Neural cell (in vitro differentiated cells): Measurements from ENCODE around the gene SH2D3A. TPM values are rescaled to one million over a fixed set of nuclear protein-coding genes. Genes with fewer than 3 reads are reported as not detected.

ENCODE experiments used
- H2AFZ ChIP-seq: fragments of 200-600, 300-800 bp; sonication (generic), shearing (Covaris generic); 2 replicates; pipeline ENCODE4 v1.6.0; 2014; ENCODE audit warnings: low read depth, mild to moderate bottlenecking, antibody characterized with exemption, low read length, moderate library complexity
- H3F3A ChIP-seq: fragments of 200-600 bp; shearing (Covaris generic); 2 replicates; pipeline ENCODE4 v1.6.1; 2016; ENCODE audit warnings: mild to moderate bottlenecking, moderate library complexity, mixed read lengths, antibody characterized with exemption, low read length; ENCODE audit not compliant: insufficient read depth, poor library complexity, severe bottlenecking
- H3K27ac ChIP-seq: fragments of 200-600, 300-800 bp; sonication (generic), shearing (Covaris generic); 2 replicates; pipeline ENCODE4 v1.5.1; 2014; ENCODE audit warnings: mild to moderate bottlenecking, low read length, moderate library complexity
- H3K27me3 ChIP-seq: fragments of 300-800, 200-600 bp; sonication (generic), shearing (Covaris generic); 2 replicates; pipeline ENCODE4 v1.6.0; 2014; ENCODE audit warnings: mild to moderate bottlenecking, low read depth, low read length, moderate library complexity; ENCODE audit not compliant: insufficient read depth
- H3K36me3 ChIP-seq: fragments of 300-800, 200-600 bp; sonication (generic), shearing (Covaris generic); 2 replicates; pipeline ENCODE4 v1.5.1; 2014; ENCODE audit warnings: mild to moderate bottlenecking, antibody characterized with exemption, low read length, moderate library complexity; ENCODE audit not compliant: insufficient read depth
- H3K4me2 ChIP-seq: fragments of 300-800, 200-600 bp; sonication (generic), shearing (Covaris generic); 2 replicates; pipeline ENCODE4 v1.6.0; 2014; ENCODE audit warnings: mild to moderate bottlenecking, low read length
- H3K4me3 ChIP-seq: fragments of 300-800, 200-600 bp; sonication (generic), shearing (Covaris generic); 2 replicates; pipeline ENCODE4 v1.5.1; 2014; ENCODE audit warnings: mild to moderate bottlenecking, low read length, moderate library complexity
- H3K79me2 ChIP-seq: fragments of 200-600 bp; shearing (Covaris generic); replicated peaks from 2 replicates; pipeline ENCODE4 v1.6.0; 2014; ENCODE audit warnings: mild to moderate bottlenecking, low read length, moderate library complexity; ENCODE audit not compliant: insufficient read depth
- H3K9ac ChIP-seq: fragments of 300-800, 200-600 bp; sonication (generic), shearing (Covaris generic); 2 replicates; pipeline ENCODE4 v1.6.1; 2016; ENCODE audit warnings: mild to moderate bottlenecking, low read length, mixed read lengths
- H3K9me2 ChIP-seq: fragments of 200-600 bp; shearing (Covaris generic); 2 replicates; pipeline ENCODE4 v1.6.1; 2016; ENCODE audit warnings: mild to moderate bottlenecking, low read length, mixed read lengths; ENCODE audit not compliant: insufficient read depth
- H3K9me3 ChIP-seq: fragments of 200-600, 300-800 bp; sonication (generic), shearing (Covaris generic); 2 replicates; pipeline ENCODE4 v1.6.1; 2016; ENCODE audit warnings: mild to moderate bottlenecking, mixed run types, low read length, moderate library complexity, mixed read lengths
- H4K20me1 ChIP-seq: fragments of 200-600 bp; shearing (Covaris generic); 2 replicates; pipeline ENCODE4 v1.6.1; 2016; ENCODE audit warnings: mild to moderate bottlenecking, mixed run types; ENCODE audit not compliant: insufficient read depth
- EP300 ChIP-seq: fragments of 450-650 bp; conservative IDR thresholded peaks from 2 replicates; pipeline ENCODE4 v1.6.1; 2014; ENCODE audit warnings: antibody characterized with exemption, mild to moderate bottlenecking, moderate library complexity; ENCODE audit not compliant: poor library complexity, severe bottlenecking
- EZH2 ChIP-seq: fragments of 200-600, 300-800 bp; shearing (Covaris generic), sonication (generic); IDR thresholded peaks from 2 replicates; pipeline ENCODE4 v1.6.1; 2014; ENCODE audit warnings: antibody characterized with exemption, low read length, borderline replicate concordance, mild to moderate bottlenecking; ENCODE audit not compliant: insufficient read depth, poor library complexity, severe bottlenecking
- MXI1 ChIP-seq: fragments of 450-650 bp; conservative IDR thresholded peaks from 2 replicates; pipeline ENCODE4 v1.6.1; 2014; ENCODE audit warnings: antibody characterized with exemption, mild to moderate bottlenecking; ENCODE audit not compliant: poor library complexity, severe bottlenecking
- POLR2AphosphoS5 ChIP-seq: IDR thresholded peaks from 2 replicates; pipeline ENCODE4 v1.6.1; 2012
- RAD21 ChIP-seq: fragments of 450-650 bp; conservative IDR thresholded peaks from 2 replicates; pipeline ENCODE4 v1.6.1; 2014; ENCODE audit warnings: antibody characterized with exemption, mild to moderate bottlenecking, moderate library complexity
- REST ChIP-seq: IDR thresholded peaks from 2 replicates; pipeline ENCODE4 v1.6.1; 2012; ENCODE audit warnings: borderline replicate concordance
- SMC3 ChIP-seq: fragments of 450-650 bp; conservative IDR thresholded peaks from 2 replicates; pipeline ENCODE4 v1.6.1; 2014; ENCODE audit warnings: antibody characterized with exemption, mild to moderate bottlenecking, moderate library complexity; ENCODE audit not compliant: poor library complexity
- TAF1 ChIP-seq: IDR thresholded peaks from 2 replicates; pipeline ENCODE4 v1.6.1; 2012; ENCODE audit warnings: low read depth
- polyA plus RNA-seq: library from polyadenylated mRNA; depleted of rRNA; stranded (reverse); fragments of >200 nt; gene quantifications from 2 replicates; pipeline ENCODE4 v1.2.3, GENCODE V29; 2014
- TF ChIP-seq, protein P1 (sequence below): fragments of 450-650 bp; IDR thresholded peaks from 2 replicates; pipeline ENCODE4 v1.5.1; 2014; ENCODE audit warnings: antibody characterized with exemption, mild to moderate bottlenecking, moderate library complexity; ENCODE audit not compliant: poor library complexity, severe bottlenecking

Gene SH2D3A
- polyA plus RNA-seq, 1 donor from 2014 or later: 3.6 TPM

DNA sequence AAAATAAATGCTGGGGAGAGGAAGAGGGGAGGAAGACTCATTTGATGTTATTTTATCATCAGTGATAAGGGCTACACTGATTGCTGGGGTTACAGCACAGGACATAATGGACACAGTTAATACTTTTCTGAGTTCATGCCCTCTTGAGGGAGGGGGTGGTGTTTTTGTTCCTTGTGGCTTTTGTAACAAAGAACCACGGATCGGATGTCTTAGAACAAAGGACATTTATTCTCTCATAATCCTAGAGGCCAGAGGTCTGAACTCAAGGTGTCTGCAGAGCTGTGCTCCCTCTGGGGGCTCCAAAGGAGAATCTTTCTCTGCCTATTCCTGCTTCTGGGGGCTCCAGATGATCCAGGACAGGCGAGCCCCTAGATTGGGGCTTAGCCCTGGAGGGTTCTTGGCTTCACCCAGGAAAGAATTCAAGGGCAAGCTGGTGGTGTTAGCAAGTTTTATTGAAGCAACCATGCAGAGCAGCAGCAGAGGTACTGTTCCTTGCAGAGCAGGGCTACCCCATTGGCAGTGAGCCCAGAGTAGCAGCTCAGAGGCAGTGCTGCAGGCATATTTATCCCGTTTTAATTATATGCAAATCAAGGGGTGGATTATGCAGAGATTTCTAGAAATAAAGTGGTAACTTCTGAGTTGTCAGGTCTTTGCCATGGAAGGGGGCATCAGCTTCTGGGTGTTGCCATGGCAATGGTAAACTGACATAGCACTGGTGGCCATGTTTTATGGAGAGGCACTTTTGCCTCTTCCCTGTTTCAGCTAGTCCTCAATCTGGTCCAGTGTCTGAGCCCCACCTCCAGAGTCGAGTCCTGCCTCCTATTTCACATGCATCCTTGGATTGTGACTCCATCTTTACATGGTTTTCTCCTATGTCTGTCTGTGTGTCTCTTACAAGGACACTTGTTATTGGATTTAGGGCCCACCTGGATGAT is 23.2 kb upstream of the SH2D3A start:
- Histone ChIP-seq H4K20me1 (no peaks in the 10 kb centered on the region), H3K79me2 (no peaks in the 10 kb centered on the region), H3K4me2 (no peak overlapping the region), H3K27me3 (no peaks in the 10 kb centered on the region), H3K9me2 (no peaks in the 10 kb centered on the region), H3K4me3 (no peak overlapping the region), H3K27ac (no peak overlapping the region), H3K9me3 (peaks cover 4% of the 10 kb centered on the region), H3K36me3 (no peaks in the 10 kb centered on the region), H2AFZ (no peak overlapping the region), H3K9ac (no peak overlapping the region), H3F3A (no peaks in the 10 kb centered on the region)
- TF ChIP-seq POLR2AphosphoS5 (no peak), RAD21 (no peak), REST (no peak), MXI1 (no peak)

DNA sequence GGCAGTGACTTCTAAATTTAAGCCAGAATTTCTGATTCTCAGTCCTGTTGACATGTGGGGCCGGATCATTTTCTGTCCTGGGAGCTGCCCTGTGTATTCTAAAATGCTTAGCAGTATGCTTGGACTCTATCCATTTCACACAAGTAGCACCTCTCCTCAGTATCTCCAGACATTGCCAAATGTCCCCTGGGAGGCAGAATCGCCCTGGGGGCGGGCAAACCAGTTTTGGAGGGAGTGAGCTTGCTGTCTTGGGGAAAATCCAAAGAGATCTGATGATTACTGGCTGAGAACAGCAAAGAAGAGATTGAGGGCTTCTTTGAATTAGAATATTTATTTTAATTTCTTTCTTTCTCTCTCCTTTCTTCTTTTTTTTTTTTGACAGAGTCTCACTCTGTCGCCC is 21.7 kb upstream of the SH2D3A start:
- TF ChIP-seq MXI1: no peak
- TF ChIP-seq SMC3: no peak
- TF ChIP-seq, protein P1, sequence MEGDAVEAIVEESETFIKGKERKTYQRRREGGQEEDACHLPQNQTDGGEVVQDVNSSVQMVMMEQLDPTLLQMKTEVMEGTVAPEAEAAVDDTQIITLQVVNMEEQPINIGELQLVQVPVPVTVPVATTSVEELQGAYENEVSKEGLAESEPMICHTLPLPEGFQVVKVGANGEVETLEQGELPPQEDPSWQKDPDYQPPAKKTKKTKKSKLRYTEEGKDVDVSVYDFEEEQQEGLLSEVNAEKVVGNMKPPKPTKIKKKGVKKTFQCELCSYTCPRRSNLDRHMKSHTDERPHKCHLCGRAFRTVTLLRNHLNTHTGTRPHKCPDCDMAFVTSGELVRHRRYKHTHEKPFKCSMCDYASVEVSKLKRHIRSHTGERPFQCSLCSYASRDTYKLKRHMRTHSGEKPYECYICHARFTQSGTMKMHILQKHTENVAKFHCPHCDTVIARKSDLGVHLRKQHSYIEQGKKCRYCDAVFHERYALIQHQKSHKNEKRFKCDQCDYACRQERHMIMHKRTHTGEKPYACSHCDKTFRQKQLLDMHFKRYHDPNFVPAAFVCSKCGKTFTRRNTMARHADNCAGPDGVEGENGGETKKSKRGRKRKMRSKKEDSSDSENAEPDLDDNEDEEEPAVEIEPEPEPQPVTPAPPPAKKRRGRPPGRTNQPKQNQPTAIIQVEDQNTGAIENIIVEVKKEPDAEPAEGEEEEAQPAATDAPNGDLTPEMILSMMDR: no peak
- TF ChIP-seq EZH2: no peak

GRCh38 chr19:6787393-6787792 is 20.2 kb upstream of the SH2D3A start:
- no peaks in the 10 kb centered on the region for H4K20me1 ChIP-seq
- H2AFZ ChIP-seq: no peak overlapping the region
- H3F3A ChIP-seq: no peaks in the 10 kb centered on the region
- H3K79me2 ChIP-seq: no peaks in the 10 kb centered on the region
- H3K4me3 ChIP-seq: no peak overlapping the region
- H3K9me2 ChIP-seq: no peaks in the 10 kb centered on the region
- H3K9ac ChIP-seq: no peak overlapping the region
- no peak for TF ChIP-seq REST
- no peak for TF ChIP-seq EZH2
- no peak for TF ChIP-seq RAD21
- TF ChIP-seq MXI1: no peak
- TF ChIP-seq TAF1: no peak
- TF ChIP-seq, protein P1: no peak
- TF ChIP-seq SMC3: no peak
- no peak for TF ChIP-seq EP300
- no peak for TF ChIP-seq POLR2AphosphoS5
- no peak overlapping the region for H3K4me2 ChIP-seq
- no peak overlapping the region for H3K27ac ChIP-seq
- H3K9me3 ChIP-seq: no peaks in the 10 kb centered on the region
- no peaks in the 10 kb centered on the region for H3K27me3 ChIP-seq
- no peaks in the 10 kb centered on the region for H3K36me3 ChIP-seq

More for the DNA sequence above, 21.7 kb upstream of the SH2D3A start:
- Histone ChIP-seq H2AFZ (no peak overlapping the region), H3K36me3 (no peaks in the 10 kb centered on the region), H3K9me2 (no peaks in the 10 kb centered on the region), H3K4me3 (no peak overlapping the region), H3K4me2 (no peak overlapping the region), H3K9me3 (no peaks in the 10 kb centered on the region), H3K27ac (no peak overlapping the region), H3K27me3 (no peaks in the 10 kb centered on the region), H3F3A (no peaks in the 10 kb centered on the region), H3K9ac (no peak overlapping the region), H3K79me2 (no peaks in the 10 kb centered on the region), H4K20me1 (no peaks in the 10 kb centered on the region)
